HG02798 (cell line): ENCODE measurements around the gene ATP1A1.

Source experiments
- ATAC-seq: cut with Tn5 transposase; IDR thresholded peaks from one replicate; pipeline ENCODE4 v1.9.1; 2021; ENCODE audit warnings: mild to moderate bottlenecking; ENCODE audit not compliant: unreplicated experiment, poor library complexity

ATP1A1 gene

DNA sequence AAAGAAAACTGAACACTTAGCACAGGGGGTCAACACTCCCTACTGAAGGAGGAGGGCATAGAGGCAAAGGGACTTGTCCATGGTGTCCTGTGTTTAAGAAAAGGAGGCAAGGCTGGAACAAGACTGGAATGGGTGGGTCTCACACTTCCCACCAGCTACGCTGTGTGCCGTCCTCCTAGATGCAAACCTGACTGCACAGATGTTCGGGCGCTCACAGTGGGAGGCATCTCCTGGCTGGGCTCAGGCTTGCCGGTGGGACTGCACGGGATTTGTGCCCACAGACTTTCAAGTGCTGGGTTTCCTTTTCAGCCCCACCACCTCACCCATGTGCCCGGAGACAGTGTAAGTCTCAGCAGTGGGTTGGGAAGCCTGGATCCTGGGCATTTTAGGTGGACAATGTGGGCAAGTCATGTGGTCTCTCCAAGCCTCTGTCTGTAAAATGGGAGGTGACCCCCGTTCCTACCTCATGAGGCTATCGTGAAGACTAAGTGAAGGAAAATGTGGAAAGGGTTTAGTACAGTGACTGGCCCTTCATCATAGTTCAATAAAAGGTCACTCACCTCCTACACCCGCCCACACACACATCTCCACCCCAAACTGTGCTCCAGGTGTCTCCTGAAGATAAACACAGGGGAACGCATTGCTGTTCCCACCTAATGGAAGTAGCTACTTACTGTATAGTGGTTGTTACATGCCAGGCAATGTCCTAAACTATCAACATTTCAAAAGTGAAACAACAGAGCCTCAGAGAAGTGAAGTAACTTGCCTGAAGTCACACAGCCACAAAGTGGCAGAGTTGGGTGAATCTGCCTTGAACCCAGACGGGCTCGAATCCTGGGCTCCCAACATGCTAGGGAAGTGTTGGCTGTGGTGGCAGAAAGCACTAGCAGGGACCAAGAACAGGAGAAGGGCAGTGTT is 36.0 kb downstream of the ATP1A1 start:
- ATAC-seq, result no peak

DNA sequence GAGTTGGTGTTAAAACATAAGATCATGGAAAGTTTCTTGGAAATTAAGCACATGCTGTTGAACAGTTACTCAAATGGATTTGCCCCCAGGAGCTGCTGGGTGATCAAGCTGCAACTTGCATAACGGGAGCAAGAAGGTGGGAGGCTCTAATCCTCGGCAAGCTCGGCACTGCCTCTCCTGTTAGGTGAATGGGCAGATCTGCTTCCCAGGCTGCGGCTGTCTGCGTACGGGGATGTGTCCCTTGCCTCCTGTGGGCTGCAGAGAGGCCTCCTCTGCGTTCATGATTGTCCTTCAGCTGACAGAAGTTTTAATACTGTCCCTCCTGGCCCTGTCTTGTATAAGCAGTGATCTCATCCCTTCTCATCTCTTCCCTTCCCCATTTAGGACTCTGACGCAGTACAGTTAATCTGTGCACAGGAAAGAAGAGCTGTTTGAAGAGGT is 36.7 kb downstream of the ATP1A1 start:
- no peak for ATAC-seq

DNA sequence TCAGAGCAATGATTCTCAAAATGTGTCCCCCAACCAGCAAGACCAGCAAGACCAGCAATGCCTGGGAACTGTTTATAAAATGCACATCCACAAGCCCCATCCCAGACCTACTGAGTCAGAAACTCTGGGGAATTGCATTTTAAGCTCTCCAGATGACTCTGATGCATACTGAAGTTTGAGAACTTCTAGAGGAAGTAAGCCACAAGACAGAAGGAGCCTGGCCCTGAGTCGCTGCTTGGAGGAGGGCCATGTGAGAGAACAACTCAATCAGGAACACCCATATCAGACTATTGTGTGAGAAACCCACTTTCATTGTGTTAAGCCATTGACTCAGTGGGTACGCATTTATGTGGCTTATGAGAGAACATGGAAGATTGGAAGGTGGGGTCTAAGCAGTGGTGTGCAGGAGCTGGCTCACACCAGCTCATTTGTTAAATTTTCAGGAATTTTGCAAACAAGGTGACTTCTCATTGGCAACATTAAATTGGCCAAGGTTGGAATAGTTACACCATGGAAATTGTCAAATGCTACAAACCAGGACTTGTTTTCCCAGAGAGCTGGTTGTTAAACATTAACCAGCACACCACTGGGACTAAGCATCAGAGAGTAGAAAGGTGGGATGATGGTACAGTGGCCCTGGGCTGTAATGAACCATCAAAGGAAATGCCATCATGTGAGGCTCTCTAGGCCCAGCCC is 38.9 kb downstream of the ATP1A1 start:
- ATAC-seq, result no peak

DNA sequence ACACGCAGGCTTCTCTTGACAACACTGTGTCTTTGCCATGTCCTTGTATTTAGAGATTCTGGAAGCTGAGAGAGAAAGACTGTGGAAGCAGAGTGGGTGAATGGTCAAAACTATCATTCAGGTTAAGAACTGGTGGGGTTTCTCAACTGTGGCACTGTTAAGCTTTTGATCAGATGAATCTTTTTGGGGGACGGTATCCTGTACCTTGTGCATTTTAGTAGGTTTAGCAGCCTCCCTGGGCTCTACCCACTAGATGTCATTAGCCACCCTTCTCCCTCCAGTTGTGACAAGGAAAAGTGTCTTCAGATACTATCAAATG is 39.4 kb downstream of the ATP1A1 start:
- no peak for ATAC-seq

DNA sequence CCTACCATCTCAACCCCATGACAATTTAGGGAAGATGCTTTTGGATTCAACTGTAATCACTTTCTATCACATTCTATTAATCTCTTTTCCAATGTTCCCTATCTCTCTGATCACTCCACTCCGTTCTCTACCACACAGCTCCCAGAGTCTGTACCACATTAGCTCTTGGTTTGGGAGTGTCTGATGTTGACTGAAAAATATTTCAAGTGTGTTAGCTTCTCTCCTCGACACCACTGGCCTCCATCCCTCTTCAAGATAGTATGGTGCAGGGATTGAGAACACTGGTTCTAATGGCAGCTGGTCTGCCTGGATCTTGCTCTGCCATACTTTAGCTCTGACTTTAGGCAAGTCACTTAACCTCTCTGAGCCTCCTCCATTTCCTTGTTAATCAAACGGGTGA is 39.9 kb downstream of the ATP1A1 start:
- ATAC-seq, result no peak

DNA sequence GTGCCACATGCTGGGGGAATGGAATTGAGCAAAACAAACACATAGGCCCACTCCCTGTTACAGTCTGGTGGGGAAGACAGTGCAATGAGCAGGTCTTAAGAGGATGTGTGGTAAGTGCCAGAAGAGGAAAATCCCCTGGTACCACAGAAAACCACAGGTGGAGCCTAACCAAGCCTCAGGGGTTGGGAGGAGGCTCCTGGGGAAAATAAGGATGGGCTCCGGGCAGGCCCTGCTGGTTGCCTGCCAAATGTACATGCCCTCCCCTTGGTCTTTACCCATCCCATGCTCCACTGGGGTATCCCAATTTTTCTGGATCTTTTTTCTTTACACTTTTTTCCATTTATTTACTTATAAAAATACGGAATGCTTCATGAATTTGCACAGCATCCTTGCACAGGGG is 40.4 kb downstream of the ATP1A1 start:
- no peak for ATAC-seq

DNA sequence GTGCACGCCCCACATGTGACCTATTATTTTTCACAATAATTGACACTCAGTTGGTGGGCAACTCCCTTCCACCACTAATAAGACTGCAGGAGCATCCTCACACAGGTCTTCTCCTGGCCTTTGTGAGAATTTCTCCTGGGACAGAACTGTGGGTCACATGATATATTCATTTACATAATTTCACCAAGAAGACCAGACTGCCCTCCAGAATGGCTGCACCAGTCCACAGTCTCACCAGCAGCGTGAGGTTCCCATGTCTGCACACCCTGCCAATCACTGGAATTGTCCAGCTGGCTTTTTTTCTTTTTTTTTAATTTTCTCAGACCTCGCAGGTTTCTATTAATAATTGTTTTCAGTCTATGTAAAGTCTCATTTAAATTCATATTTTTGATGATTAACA is 41.3 kb downstream of the ATP1A1 start:
- ATAC-seq, result no peak

DNA sequence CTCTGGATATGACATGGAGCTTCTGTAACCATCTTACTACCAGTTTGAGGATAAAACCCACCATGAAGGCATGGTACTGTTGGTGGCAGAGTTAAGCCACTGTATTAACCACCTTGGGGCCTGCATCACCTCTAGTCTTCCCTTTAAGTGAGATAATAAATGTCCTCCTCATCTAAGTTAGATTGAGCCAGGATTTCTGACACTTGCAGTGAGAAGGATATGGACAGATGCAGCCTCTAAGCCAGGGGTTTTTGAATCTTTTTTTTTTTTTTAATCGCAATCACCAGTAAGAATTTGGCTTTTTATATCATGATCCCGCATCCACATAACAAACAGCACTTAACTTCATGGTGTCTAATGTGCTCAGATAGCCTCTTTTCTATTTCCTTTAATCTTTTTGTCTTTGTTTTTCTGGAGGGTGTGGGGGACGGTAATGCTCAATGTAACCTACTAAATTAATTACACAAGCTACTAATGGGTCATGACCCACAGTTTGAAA is 42.2 kb downstream of the ATP1A1 start:
- ATAC-seq, result no peak

DNA sequence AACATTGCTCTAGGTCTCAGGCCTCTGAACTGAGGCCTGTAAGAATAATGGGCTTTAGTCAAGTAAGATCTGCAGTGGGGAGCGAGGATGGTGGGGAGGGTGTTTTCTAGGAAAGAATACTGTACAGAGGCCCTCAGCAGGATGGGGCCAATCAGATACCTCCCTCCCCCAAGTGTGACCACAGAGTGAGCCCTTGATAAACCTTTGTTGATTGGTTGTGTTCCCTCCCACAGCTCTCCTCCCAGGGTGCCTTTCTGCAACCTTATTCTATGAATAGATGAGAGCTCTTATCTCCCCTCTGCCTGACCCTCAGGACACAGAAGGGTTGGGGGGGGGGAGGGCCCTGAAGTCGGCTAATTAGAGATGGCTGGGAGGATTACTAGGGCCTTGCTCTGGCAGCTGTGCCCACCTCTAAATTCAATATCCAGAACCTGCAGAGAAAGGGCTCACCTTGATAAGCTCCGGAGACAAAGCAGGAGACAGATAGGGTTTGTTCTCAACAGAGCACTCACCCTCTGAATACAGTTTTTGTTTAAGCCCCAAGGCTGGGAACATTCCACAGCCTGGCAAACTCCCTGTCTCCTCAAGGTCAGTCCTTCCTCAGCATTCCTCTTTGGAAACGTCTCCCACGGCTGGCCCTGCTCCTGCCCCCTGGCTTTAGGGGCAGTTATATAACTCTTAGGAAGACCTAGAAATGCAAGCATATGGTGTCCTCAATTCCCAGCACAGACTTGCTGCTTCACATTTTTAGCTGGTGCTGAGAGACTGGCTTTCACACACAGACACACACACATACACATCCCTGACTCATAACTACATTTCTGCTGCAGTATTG is 42.9 kb downstream of the ATP1A1 start:
- ATAC-seq, result no peak

DNA sequence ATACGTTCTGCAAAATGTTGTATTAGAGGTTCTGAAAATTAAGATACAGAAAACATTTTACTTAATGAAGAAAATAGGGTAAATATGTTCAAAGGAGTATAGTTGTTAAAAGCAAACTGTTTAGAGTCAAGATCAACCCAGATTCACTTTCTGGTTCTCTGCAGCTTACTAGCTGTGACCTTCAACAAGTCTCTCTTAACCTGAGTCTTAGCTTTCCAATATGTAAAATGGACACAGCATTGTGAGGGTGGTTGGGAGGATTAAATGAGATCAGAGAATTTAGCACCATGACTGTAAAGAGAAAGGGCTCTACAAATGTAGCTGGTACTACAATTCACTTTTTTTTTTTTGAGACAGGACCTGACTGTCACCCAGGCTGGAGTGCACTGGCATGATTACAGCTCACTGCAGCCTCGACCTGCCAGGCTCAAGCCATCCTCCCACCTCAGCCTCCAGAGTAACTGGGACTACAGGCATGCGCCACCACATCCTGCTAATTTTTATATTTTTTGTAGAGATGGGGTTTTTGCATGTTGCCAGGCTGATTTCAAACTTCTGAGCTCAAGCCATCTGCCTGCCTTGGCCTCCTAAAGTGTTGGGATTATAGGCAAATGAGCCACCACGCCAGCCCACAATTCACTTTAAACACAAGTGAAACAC is 43.9 kb downstream of the ATP1A1 start:
- ATAC-seq, result no peak

DNA sequence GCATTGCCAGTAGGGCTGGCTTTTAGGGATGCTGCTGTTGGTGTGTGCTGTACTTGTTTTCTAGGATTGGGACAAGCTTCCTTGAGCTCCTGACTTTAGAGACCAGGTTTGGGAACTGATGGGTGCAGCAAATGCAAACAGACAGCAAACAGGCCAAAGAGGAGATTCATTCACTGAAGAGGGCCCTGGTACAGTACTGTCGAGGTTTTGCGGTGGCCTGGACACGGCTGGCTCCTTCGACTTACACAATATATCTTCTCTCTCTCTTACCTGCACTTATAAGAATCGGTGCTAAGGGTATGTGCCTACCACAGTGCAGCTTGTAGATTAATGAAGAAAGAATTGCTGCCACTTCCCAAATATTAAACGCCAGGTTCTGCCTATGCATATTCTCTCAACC is 44.6 kb downstream of the ATP1A1 start:
- ATAC-seq, result no peak

DNA sequence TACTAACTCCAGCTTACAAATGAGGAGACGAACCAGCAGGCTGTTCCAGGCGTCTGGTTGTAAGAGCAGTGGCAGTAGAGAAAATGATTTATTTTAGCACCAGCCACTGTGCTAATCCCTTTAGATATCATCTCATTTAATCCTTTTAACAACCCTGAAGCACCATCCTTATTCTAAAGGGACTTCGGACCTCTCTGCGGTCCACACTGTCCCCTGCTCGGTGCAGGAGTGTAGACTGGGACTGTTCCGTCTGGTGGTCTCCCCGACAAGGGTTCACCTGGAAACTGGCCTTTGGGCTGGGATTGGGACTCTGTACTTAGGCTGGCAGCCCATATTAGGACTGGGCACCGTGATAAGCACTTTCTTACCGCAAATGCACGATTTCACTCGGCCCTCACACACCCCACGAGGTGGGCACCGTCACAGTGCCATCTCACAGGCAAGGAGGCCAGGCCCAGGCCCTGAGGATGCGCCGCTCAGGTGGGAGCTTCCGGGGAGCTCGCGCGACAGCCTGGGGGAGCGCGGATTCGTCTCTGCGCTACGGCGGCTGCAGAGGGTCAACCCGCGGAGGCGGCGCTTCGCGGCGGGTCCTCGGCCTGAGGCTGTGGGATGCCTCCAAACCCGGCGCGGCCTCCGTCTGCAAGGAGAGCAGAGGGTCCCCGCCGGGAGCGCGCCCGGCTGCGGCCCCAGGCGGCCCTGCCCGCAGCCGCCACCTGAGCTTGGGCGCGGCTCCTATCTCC is 45.2 kb downstream of the ATP1A1 start:
- peak; percentile 90 for ATAC-seq

DNA sequence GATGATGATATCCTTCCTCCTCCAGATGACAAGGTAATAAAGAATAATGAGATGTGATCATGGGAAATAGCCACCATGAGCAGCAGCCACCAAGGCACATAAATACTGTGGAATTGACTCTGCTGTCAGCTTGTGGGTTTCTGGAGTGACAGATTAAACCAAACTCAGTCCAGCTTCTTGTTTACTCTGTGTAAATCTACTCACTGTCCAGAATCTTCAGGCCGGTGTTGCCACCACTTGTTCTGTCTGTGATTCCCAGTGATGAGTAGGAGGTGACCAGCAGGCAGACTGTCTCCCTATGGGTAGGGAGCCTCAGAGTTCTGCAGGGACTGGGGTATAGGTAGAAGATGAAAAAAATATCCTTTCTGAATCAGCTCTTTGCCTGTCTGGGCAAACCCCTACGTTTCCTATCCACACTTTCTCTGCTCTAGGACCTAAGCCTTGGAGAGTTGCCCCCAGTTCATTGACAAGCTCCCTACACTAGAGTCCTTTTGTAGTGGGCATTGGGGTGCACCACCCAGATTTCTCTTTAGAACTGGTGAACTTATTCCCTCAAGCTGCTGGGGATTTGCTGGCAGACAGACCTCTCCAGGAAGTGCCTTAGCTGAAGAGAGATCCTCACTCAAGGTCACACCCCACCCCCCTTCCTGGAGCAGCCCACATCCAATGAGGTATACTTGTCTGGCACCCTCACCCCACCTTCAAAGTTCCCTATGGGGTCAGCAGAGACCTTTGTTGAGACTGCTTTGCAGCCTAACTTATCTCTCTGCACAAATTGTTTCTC is 47.6 kb downstream of the ATP1A1 start:
- ATAC-seq, result no peak

DNA sequence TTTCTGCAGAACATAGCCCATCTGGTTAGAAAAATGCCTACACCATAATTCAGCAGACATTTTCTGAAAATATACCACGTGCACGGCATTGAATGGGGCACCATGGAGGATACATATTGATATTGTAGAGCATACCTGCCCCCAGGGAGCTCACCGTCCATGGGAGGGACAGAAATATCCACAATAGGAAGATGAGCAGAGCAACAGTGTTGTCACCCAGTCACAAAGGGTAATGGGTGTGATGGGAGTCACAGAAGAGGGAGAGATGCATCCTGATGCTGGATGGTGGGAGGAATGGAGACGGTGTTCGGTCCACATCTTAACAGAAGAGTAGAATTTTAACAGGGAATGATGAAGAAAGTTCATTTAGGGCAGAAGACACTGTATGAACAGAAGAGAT is 51.4 kb downstream of the ATP1A1 start:
- no peak for ATAC-seq

DNA sequence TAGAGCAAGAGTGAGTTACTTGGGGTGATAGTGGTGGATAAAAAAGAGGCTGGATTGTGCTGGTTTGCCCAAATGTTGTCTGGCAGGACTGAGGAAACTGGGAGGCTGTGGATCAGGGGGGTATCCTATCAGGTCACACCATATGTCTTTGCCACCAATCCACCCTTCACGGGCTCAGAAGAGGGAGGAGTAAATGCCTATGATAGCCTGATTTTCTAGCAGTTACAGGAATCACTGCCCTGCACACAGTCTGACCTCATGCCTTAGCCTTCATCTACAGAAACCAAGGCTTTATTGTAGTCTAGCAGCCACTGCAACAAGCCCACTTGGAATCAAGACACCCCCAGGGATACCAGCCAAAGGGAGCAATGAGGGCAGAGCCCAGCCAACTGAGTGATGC is 51.8 kb downstream of the ATP1A1 start:
- ATAC-seq, result no peak

DNA sequence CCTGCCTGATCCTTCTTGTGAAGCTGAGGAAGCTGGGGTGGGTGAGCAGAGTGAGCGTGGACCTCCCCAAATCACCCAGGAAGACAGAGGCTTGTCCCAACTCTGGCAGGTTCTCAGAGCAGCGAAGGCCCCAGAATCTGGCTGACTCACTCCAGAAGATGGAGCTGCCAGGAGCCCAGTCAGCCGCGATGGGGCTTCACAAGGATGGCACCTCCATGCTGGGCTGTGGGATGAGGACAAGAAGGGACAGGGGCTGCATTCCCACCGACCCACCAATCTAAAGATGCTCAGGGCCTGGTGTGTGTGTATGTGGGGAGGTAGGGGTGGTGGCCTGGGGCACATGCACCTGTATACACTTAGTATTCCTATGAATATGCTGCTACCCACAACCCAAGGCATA is 52.9 kb downstream of the ATP1A1 start:
- no peak for ATAC-seq

DNA sequence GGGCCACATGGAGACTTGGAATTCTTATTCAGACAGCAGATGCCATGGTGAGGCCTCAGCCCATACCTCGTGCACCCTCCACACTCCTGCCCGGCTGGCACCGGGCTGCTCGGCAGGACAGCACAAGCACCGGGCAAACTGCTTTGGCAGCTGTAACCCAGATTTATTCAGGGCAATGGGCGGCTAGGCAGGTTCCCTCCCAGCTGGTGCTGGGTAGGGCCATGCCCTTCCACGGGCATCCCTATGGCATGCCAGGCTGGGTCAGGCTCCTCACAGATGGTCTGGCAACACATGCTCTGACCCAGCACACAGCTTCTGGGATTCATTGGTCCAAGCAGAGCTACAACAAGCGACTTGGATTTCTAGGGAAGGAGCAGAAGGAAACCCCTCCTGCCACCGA is 53.4 kb downstream of the ATP1A1 start:
- no peak for ATAC-seq

DNA sequence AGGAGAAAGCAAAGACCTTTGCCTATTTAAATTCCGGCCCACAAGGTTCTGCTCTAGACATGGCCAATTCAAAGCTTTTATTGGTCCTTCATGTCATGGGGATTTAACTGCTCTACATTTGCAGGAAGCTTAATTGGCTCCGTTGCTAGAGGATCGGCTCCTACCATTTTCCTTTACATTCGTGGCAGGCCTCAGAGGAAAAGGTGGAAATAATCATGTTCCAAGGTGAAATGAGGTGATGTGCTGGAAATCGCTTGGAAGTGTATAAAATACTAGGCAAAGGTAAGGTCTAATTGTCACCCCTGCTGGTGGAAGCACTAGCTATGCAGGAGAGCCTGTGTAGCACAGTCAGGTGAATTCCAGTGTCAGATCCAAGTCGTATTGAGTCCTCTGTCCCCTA is 55.5 kb downstream of the ATP1A1 start:
- no peak for ATAC-seq

DNA sequence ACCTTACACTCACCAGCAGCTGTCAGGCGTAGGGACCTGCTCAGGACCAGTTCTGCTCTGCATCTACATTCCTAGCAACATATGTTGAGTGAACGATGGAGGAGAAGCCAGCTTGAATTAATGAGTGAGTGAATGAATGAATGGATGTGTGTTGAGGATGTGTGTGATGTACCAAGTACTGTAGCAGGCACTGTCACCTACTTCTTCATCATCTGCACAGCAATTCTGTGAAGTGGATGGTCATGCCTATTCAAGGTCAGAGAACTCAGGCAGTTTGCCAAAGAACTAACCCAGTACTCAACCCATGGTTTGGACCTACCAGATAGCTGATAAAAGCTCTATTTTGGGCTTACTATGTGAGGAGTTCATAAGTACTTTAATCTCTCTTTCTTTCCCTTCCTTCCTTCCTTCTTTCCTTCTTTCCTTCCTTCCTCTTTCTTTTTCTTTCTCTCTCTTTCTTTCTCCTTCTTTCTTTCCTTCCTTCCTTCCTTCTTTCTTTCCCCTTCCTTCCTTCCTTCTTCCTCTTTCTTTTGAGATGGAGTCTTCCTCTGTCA is 56.9 kb downstream of the ATP1A1 start:
- no peak for ATAC-seq
